H9 (cell line): Measurements from ENCODE around the gene MXI1. TPM values are rescaled to one million over a fixed set of nuclear protein-coding genes. Genes with fewer than 3 reads are reported as not detected.

Experiments
- DNase-seq: peaks from one replicate; pipeline ENCODE4 v3.0.0-alpha.2; 2017
- H2AFZ ChIP-seq: one replicate; pipeline ENCODE4 v1.6.1; 2013; ENCODE audit warnings: mild to moderate bottlenecking, low read length, control low read depth, moderate library complexity
- H2AK5ac ChIP-seq: 2 replicates; pipeline ENCODE4 v1.6.1; 2013; ENCODE audit warnings: low read length, control low read depth, mixed read lengths; ENCODE audit not compliant: insufficient read length
- H2BK120ac ChIP-seq: one replicate; pipeline ENCODE4 v1.6.1; 2013; ENCODE audit warnings: low read depth, mild to moderate bottlenecking, low read length, control low read depth, inconsistent platforms; ENCODE audit not compliant: poor library complexity, severe bottlenecking
- H2BK12ac ChIP-seq: 2 replicates; pipeline ENCODE4 v1.6.1; 2013; ENCODE audit warnings: low read length, control low read depth, mixed read lengths, low read depth; ENCODE audit not compliant: insufficient read length
- H2BK15ac ChIP-seq: 2 replicates; pipeline ENCODE4 v1.6.1; 2013; ENCODE audit warnings: low read depth, low read length, control low read depth
- H2BK20ac ChIP-seq: one replicate; pipeline ENCODE4 v1.6.1; 2013; ENCODE audit warnings: low read depth, mild to moderate bottlenecking, low read length, control low read depth, inconsistent platforms; ENCODE audit not compliant: poor library complexity, severe bottlenecking
- H2BK5ac ChIP-seq: 2 replicates; pipeline ENCODE4 v1.6.1; 2013; ENCODE audit warnings: low read length, control low read depth, mixed read lengths; ENCODE audit not compliant: insufficient read length
- H3K14ac ChIP-seq: 2 replicates; pipeline ENCODE4 v1.6.1; 2013; ENCODE audit warnings: low read length, control low read depth; ENCODE audit not compliant: insufficient read depth
- H3K18ac ChIP-seq: 2 replicates; pipeline ENCODE4 v1.6.1; 2013; ENCODE audit warnings: low read depth, mild to moderate bottlenecking, mixed read lengths, low read length, control low read depth; ENCODE audit not compliant: insufficient read length
- H3K23ac ChIP-seq: 2 replicates; pipeline ENCODE4 v1.6.1; 2013; ENCODE audit warnings: low read length, control low read depth, mixed read lengths, low read depth; ENCODE audit not compliant: insufficient read length
- H3K23me2 ChIP-seq: 2 replicates; pipeline ENCODE4 v1.6.1; 2013; ENCODE audit warnings: low read depth, mild to moderate bottlenecking, mixed read lengths, low read length, control low read depth; ENCODE audit not compliant: insufficient read length, poor library complexity, severe bottlenecking
- H3K27ac ChIP-seq: 2 replicates; pipeline ENCODE4 v1.5.1; 2013; ENCODE audit warnings: low read length, control low read depth, mixed read lengths, low read depth; ENCODE audit not compliant: insufficient read length
- H3K27me3 ChIP-seq: 2 replicates; pipeline ENCODE4 v1.6.1; 2013; ENCODE audit warnings: low read length, control low read depth, inconsistent platforms; ENCODE audit not compliant: insufficient read depth
- H3K4ac ChIP-seq: 2 replicates; pipeline ENCODE4 v1.6.1; 2013; ENCODE audit warnings: low read depth, mild to moderate bottlenecking, control low read depth, inconsistent platforms, low read length, moderate library complexity
- H3K4me1 ChIP-seq: 2 replicates; pipeline ENCODE4 v1.6.1; 2013; ENCODE audit warnings: low read length, control low read depth, inconsistent platforms; ENCODE audit not compliant: insufficient read depth
- H3K4me2 ChIP-seq: 2 replicates; pipeline ENCODE4 v1.6.1; 2013; ENCODE audit warnings: low read length, control low read depth, mixed read lengths; ENCODE audit not compliant: insufficient read length, insufficient read depth
- H3K56ac ChIP-seq: 2 replicates; pipeline ENCODE4 v1.6.1; 2013; ENCODE audit warnings: low read depth, mild to moderate bottlenecking, mixed read lengths, low read length, control low read depth; ENCODE audit not compliant: insufficient read length
- H3K79me1 ChIP-seq: 2 replicates; pipeline ENCODE4 v1.6.1; 2013; ENCODE audit warnings: low read depth, mild to moderate bottlenecking, moderate library complexity, low read length, control low read depth, inconsistent platforms; ENCODE audit not compliant: insufficient read depth, poor library complexity, severe bottlenecking
- H3K79me2 ChIP-seq: 2 replicates; pipeline ENCODE4 v1.6.1; 2013; ENCODE audit warnings: low read length, control low read depth, inconsistent platforms; ENCODE audit not compliant: insufficient read depth
- H3K9ac ChIP-seq: 2 replicates; pipeline ENCODE4 v1.6.1; 2013; ENCODE audit warnings: low read length, control low read depth, mixed read lengths; ENCODE audit not compliant: insufficient read length; ENCODE audit errors: extremely low read depth
- H3K9me3 ChIP-seq: one replicate; pipeline ENCODE4 v1.6.1; 2013; ENCODE audit warnings: low read depth, low read length, inconsistent platforms; ENCODE audit not compliant: control insufficient read depth
- H3T11ph ChIP-seq: one replicate; pipeline ENCODE4 v1.6.1; 2013; ENCODE audit warnings: mild to moderate bottlenecking, low read length, control low read depth, inconsistent platforms
- H4K20me1 ChIP-seq: one replicate; pipeline ENCODE4 v1.6.1; 2013; ENCODE audit not compliant: control insufficient read depth, insufficient read length, insufficient read depth
- H4K5ac ChIP-seq: 2 replicates; pipeline ENCODE4 v1.6.1; 2013; ENCODE audit warnings: low read depth, mild to moderate bottlenecking, mixed read lengths, low read length, control low read depth; ENCODE audit not compliant: insufficient read length
- H4K8ac ChIP-seq: replicated peaks from 2 replicates; pipeline ENCODE4 v1.6.1; 2013; ENCODE audit warnings: low read length, control low read depth, mixed read lengths, low read depth; ENCODE audit not compliant: insufficient read length
- H4K91ac ChIP-seq: 2 replicates; pipeline ENCODE4 v1.6.1; 2013; ENCODE audit warnings: low read depth, mild to moderate bottlenecking, moderate library complexity, mixed read lengths, low read length, control low read depth; ENCODE audit not compliant: insufficient read length
- H3K27ac Mint-ChIP-seq, 3 experiments: 2 replicates in 2 of 3; 3 replicates in 1 of 3; pipeline ENCODE4 v1.8.0; 2020 to 2021; ENCODE audit warnings: mixed read lengths in 3 of 3, mild to moderate bottlenecking in 1 of 3, moderate library complexity in 1 of 3
- H3K27me3 Mint-ChIP-seq: 2 replicates; pipeline ENCODE4 v1.8.0; 2021; ENCODE audit warnings: low read depth, mild to moderate bottlenecking, moderate library complexity, mixed read lengths
- H3K36me3 Mint-ChIP-seq, 3 experiments: 2 replicates in 2 of 3; 3 replicates in 1 of 3; pipeline ENCODE4 v1.8.0; 2020 to 2021; ENCODE audit warnings: low read depth in 3 of 3, mixed read lengths in 3 of 3; ENCODE audit not compliant: insufficient read depth in 1 of 3
- H3K4me1 Mint-ChIP-seq, 2 experiments: 2 replicates each; pipeline ENCODE4 v1.8.0; 2020; ENCODE audit warnings: mixed read lengths in 2 of 2
- H3K4me3 Mint-ChIP-seq, 2 experiments: 2 replicates in 1 of 2; 3 replicates in 1 of 2; pipeline ENCODE4 v1.8.0; 2020 to 2021; ENCODE audit warnings: mild to moderate bottlenecking in 2 of 2, mixed read lengths in 2 of 2, moderate library complexity in 1 of 2
- H3K9me3 Mint-ChIP-seq, 2 experiments: 2 replicates in 1 of 2; 3 replicates in 1 of 2; pipeline ENCODE4 v1.8.0; 2020; ENCODE audit warnings: mild to moderate bottlenecking in 2 of 2, mixed read lengths in 2 of 2, moderate library complexity in 1 of 2
- total RNA-seq: library from RNA; stranded (reverse); gene quantifications from 2 replicates; pipeline ENCODE4 v1.2.1, GENCODE V29; 2021
- TF ChIP-seq, protein P1 (sequence below): fragments of 200-600 bp; sonication (generic); conservative IDR thresholded peaks from 3 replicates; pipeline ENCODE4 v1.8.0; 2021; ENCODE audit warnings: antibody characterized with exemption, mild to moderate bottlenecking

Gene MXI1
- total RNA-seq, 1 experiment from 2014 or later = 5.6 TPM

DNA sequence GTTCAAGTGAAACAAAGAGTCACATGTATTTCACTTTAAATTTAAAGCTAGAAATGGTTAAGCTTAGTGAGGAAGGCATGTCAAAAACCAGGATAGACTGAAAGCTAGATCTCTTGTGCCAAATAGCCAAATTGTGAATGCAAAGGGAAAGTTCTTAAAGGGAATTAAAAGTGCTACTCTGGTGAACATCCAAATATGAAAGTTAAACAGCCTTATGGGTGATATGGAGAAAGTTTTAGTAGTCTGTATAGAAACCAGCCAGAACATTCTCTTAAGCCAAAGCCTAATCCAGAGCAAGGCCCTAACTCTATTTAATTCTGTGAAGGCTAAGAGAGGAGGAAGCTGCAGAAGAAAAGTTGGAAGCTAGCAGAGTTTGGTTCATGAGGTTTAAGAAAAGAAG lies 47.1 kb downstream of the MXI1 start:
- no peak overlapping the region for H3K23ac ChIP-seq
- H2BK15ac ChIP-seq = no peak overlapping the region
- no peak overlapping the region for H2BK20ac ChIP-seq
- H3K4me2 ChIP-seq = no peak overlapping the region
- H3K36me3 Mint-ChIP-seq = peaks cover 7 to 9% (median 7%) of the 10 kb centered on the region in 3 experiments; a peak in 6 of 7 replicates
- no peak overlapping the region for H2AFZ ChIP-seq
- H3T11ph ChIP-seq = no peak overlapping the region
- H2AK5ac ChIP-seq = no peak overlapping the region
- no peaks in the 10 kb centered on the region for H3K79me2 ChIP-seq
- no peak overlapping the region for H2BK120ac ChIP-seq
- H4K5ac ChIP-seq = no peak overlapping the region
- no peaks in the 10 kb centered on the region for H3K79me1 ChIP-seq
- H4K20me1 ChIP-seq = no peaks in the 10 kb centered on the region
- no peaks in the 10 kb centered on the region for H3K4me1 Mint-ChIP-seq
- H3K23me2 ChIP-seq = no peaks in the 10 kb centered on the region
- no peak overlapping the region for H3K4ac ChIP-seq
- no peaks in the 10 kb centered on the region for H3K27me3 ChIP-seq
- no peak overlapping the region for H3K4me3 Mint-ChIP-seq
- DNase-seq = no peak
- no peak overlapping the region for H4K8ac ChIP-seq
- H3K18ac ChIP-seq = no peak overlapping the region
- no peak overlapping the region for H2BK12ac ChIP-seq
- H3K9me3 Mint-ChIP-seq = peaks cover 4 to 7% of the 10 kb centered on the region in 2 experiments; a peak in 3 of 5 replicates
- no peaks in the 10 kb centered on the region for H3K4me1 ChIP-seq
- H3K27ac Mint-ChIP-seq = no peak overlapping the region
- H3K9me3 ChIP-seq = no peaks in the 10 kb centered on the region
- no peak overlapping the region for H3K27ac ChIP-seq
- no peak overlapping the region for H3K9ac ChIP-seq
- no peak overlapping the region for H4K91ac ChIP-seq
- H3K56ac ChIP-seq = no peak overlapping the region
- TF ChIP-seq, protein P1, sequence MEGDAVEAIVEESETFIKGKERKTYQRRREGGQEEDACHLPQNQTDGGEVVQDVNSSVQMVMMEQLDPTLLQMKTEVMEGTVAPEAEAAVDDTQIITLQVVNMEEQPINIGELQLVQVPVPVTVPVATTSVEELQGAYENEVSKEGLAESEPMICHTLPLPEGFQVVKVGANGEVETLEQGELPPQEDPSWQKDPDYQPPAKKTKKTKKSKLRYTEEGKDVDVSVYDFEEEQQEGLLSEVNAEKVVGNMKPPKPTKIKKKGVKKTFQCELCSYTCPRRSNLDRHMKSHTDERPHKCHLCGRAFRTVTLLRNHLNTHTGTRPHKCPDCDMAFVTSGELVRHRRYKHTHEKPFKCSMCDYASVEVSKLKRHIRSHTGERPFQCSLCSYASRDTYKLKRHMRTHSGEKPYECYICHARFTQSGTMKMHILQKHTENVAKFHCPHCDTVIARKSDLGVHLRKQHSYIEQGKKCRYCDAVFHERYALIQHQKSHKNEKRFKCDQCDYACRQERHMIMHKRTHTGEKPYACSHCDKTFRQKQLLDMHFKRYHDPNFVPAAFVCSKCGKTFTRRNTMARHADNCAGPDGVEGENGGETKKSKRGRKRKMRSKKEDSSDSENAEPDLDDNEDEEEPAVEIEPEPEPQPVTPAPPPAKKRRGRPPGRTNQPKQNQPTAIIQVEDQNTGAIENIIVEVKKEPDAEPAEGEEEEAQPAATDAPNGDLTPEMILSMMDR = no peak
- H3K27me3 Mint-ChIP-seq = no peaks in the 10 kb centered on the region
- H2BK5ac ChIP-seq = no peak overlapping the region
- H3K14ac ChIP-seq = no peak overlapping the region
